DMS114 treated with DMSO at 0.1 percent for 48 hours (cell line): Measurements from ENCODE around the gene NGDN.
"Not testable (repeated sequence)": the region's sequence is repeated elsewhere in the genome, so short reads cannot be mapped to it uniquely, and the experiment has no call there.

Source experiments
- DNase-seq: peaks from one replicate; lab custom pipeline; 2025; ENCODE audit not compliant: unreplicated experiment; lab: John Stamatoyannopoulos, UW

NGDN gene, protein sequence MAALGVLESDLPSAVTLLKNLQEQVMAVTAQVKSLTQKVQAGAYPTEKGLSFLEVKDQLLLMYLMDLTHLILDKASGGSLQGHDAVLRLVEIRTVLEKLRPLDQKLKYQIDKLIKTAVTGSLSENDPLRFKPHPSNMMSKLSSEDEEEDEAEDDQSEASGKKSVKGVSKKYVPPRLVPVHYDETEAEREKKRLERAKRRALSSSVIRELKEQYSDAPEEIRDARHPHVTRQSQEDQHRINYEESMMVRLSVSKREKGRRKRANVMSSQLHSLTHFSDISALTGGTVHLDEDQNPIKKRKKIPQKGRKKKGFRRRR

GRCh38 chr14:23469127-23469905 lies at the start of gene NGDN:
Gene NGDN (plus strand): TSS chr14:23469703. CDS start chr14:23469716, 13 bp downstream.
- DNase-seq: peak; percentile 99

DNA sequence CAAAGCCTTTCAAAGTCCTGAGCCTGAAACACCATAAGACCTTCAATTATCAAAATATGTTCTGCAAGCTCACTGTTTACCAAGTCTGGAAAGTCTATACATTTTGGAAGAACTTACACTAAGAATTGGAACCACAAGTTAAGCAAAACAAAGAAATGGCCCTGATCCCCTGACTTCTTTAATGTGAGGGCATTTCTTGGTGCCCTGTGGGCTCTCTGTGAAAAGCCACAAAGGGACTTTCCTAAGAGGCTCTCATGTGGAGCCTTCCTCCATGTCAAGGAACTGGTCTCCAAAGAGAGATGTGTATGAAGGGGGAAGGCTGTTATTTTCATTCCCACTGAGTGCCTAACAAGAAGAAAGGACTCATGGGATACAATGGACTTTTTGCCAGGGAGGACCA lies 47.9 kb upstream of the NGDN start:
- DNase-seq: no peak

DNA sequence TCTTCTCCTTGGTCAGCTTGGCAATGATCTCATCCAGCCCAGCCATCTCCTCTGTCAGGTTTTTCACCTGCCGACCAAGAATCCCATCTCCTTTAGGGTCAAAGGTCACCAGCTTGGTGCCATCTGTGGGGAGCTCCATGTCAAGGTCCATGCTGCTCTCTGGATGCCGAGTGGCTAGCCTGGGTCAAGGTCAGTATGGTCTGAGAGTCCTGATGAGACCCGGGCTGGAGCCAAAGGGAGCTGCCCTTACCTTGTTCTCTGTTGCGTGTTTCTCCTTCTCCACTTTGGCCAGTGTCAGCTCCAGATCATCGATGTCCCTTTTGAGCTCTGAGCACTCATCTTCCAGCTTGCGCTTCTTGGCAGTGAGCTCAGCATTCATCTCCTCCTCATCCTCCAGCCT lies 45.8 kb upstream of the NGDN start:
- no peak for DNase-seq

- no peak for DNase-seq
These were observed 44.3 kb upstream of the NGDN start for GRCh38 chr14:23425169-23425568.

- not testable (repeated sequence) for DNase-seq
These were observed 43.7 kb upstream of the NGDN start for GRCh38 chr14:23425798-23426197.

DNA sequence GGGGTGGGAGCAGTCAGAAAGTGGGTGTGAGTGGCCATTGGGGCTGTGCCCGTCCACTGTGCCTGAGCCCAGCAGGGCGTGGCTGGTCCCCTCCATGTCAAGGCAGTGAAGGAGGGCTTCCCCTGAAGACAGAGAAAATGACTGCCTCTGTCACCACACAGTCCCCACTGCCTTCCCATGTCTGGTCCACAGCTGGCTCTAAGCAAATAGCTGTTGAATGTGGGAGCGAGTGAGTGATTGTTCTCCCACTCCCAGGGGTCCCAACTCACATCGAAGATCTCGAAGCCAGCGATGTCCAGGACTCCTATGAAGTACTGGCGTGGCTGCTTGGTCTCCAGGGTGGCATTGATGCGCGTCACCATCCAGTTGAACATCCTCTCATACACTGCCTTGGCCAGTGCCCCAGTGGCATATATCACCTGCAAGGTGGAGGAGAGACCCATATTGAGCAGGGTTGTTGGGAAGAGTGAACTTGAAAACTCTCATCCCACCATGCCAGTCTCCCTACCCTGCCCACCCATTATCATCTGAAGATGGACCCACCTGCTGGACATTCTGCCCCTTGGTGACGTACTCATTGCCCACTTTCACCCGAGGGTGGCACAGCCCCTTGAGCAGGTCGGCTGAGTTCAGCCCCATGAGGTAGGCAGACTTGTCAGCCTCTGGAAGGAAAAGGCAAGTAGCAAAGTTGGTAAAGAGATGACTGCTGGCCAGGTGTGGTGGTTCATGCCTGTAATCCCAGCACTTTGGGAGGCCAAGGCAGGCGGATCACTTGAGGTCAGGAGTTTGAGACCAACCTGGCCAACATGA lies 40.6 kb upstream of the NGDN start:
- DNase-seq: no peak

DNA sequence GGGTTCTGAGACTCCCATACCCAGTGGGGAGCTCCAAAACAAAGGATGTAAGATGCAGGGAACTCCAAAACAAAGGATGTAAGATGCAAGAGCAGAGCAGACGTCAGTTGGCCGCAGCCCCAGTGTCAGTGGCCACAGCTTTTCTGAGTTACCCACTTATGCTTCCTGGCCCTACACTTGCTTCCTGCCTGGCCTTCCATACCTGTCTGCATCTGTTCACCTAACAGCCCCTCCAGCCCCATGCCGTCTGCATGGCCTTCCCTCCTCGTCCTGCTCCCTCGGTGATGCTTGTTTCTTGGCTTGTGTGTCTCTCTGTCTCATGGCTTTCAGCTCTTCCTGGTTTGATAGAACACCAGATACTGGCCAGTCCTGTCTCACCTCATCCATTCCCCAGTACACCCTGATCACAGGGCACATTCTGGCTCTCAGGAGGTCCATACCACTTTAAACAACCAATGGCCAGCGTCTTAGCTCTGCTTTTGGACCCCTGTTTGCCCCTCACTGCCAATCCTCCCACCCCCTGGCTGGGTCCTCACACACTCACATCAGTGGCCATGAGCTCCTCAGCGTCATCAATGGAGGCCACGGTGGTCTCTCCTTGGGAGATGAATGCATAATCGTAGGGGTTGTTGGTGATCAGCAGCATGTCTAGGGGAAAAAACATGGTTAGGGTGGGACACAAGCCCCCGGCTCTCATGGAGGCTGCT lies 39.3 kb upstream of the NGDN start:
- no peak for DNase-seq

- DNase-seq: no peak
These were observed 38.8 kb upstream of the NGDN start for GRCh38 chr14:23430723-23431085.

DNA sequence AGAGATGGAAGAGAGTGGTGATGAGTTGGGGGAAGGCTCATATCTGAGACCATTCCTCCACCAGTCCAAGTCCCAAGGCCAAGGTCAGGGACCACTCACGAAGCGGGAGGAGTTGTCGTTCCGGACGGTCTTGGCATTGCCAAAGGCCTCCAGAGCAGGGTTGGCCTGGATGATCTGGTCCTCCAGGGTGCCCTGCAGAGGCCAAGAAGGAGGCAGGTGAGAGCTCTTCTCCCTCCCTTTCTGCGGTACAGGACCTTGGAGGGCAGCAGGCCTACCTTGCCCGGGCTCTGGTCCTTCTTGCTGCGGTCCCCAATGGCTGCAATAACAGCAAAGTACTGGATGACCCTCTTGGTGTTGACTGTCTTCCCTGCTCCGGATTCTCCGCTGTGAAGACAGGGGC lies 38.0 kb upstream of the NGDN start:
- no peak for DNase-seq

DNA sequence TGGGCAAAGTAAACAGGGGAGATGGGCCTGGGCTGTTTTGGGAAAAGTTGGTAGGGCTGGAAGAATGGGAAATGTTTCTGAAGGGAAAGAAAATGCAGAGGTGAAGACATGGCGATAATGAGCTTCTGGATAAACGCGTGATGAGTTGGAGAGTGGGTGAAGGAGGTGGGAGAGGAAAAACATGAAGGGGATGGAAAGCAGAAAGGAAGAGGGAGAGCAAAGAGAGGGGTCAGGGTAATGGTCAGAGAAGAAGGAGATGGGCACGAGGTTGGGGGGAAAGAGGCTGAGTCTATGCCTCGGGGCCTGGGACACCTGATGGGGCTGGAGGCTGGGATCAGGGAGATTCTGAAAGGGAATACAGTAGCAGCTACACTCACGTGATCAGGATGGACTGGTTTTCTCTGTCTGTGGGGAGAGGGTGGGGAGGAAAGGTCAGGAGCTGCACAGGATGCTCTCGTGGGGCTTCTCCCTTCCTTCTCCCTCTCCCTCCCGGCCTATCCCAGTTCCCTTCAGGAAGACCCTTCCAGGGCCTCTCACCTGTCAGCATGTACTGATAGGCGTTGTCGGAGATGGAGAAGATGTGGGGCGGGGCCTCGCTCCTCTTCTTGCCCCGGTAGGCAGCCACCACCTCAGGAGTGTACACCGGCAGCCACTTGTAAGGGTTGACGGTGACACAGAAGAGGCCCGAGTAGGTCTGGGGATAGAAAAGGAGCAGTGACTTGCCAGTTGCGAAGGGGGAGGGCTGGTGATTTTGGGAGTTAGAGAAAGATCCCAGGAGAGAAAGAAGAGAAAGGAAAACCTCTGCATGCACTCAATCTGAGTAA lies 37.2 kb upstream of the NGDN start:
- DNase-seq: no peak

GRCh38 chr14:23432946-23433345 lies 36.6 kb upstream of the NGDN start:
- DNase-seq: no peak

DNA sequence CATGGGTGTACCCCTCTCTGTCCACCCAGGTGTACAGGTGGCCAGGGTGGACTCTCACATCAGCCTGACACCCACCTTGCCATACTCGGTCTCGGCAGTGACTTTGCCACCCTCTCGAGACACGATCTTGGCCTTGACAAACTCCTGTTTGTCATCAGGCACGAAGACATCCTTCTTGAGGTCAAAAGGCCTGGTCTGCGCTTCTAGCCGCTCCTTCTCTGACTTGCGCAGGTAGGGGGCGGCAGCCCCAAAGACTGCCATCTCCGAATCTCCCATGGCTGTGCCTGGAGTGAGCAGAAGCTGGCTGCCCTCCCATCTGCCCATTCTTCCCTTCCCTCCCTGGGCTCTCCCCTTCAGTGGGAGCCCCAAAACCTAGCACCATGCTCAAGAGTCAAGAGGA lies 36.0 kb upstream of the NGDN start:
- DNase-seq: no peak

DNA sequence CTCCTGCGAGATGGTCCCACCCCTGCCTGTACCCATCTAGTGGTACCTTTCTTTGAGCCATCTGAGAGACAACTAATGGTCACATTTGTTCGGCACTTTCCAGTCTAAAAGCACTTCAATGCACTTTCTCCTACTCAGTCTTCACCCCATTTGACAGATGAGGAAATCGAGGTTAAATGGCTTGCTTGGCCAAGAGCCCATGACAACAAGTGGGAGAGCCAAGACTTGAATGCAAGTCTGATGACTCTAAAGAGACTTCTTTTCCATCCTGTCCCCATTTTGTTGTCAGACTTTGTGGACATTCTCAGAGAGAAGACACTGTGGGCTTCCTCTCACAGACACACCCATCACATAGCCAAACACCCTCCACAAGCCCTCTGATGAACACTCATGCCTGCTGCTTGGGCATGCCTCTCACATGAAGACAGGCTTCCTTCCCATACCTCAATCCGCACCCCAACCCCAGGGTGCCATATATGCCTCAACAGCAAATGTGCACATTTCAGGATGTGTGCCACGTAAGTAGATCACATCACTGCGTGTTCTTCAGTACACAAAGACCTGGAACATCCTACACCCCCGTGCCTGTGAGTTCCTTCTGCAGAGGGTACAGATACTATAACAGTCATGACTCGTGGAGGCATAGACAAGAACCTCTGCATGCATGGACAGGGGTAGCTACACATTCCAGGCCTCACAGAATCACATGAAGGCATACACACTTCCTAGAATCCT lies 34.8 kb upstream of the NGDN start:
- DNase-seq: no peak

- DNase-seq: no peak
These were observed 33.8 kb upstream of the NGDN start, which contains the start of gene MYH7 for GRCh38 chr14:23435543-23436326. Gene MYH7 (minus strand): TSS chr14:23435660. CDS start chr14:23433732, 1,928 bp downstream.

- DNase-seq: no peak
These were observed 33.0 kb upstream of the NGDN start for GRCh38 chr14:23436327-23437132.

- no peak for DNase-seq
These were observed 32.1 kb upstream of the NGDN start for GRCh38 chr14:23437133-23438100.
